A549 (cell line): Measurements from ENCODE around the gene AMER3. TPM values are rescaled to one million over a fixed set of nuclear protein-coding genes. Genes with fewer than 3 reads are reported as not detected.
A peak's percentile ranks its signal among the peaks of the same experiment; 100 is the strongest.

Experiments used
- ATAC-seq, 2 experiments: fragments of 200-7000 bp in 1 of 2; fragments of >200 bp in 1 of 2; cut with Nextera tagmentation in 1 of 2; cut with Tn5 transposase in 1 of 2; 3 replicates each; pipeline versions ENCODE4 v1.8.0 to v1.9.1; 2018 to 2020; ENCODE audit warnings: mild to moderate bottlenecking in 1 of 2, moderate library complexity in 1 of 2
- CTCF ChIA-PET: fragments of 300-600 bp; sonication (Branson Sonifier 250); formaldehyde crosslinking; extraction: SDS; loops from one replicate; lab custom pipeline; 2021; ENCODE audit warnings: antibody characterized with exemption, inconsistent platforms; lab: Yijun Ruan, JAX
- POLR2A ChIA-PET: fragments of 350-600 bp; formaldehyde crosslinking; extraction: SDS; loops from one replicate; lab custom pipeline; 2021; ENCODE audit warnings: antibody characterized with exemption, inconsistent platforms; lab: Yijun Ruan, JAX
- DNase-seq, 2 experiments: peaks; one replicate each; pipeline versions ENCODE4 v3.0.0 to v3.0.0-alpha.2; 2011 to 2016; ENCODE audit warnings: low read depth in 1 of 2, low spot score in 1 of 2
- FAIRE-seq: peaks from 2 replicates; lab custom pipeline; 2011; peaks lifted over from hg19 to GRCh38; lab: Jason Lieb, UNC
- H3K27ac ChIP-seq, 2 experiments: fragments of >200 bp; sonication (Bioruptor Twin); formaldehyde crosslinking; 3 replicates each; pipeline ENCODE4 v1.5.1; 2016 to 2017
- H3K4me1 ChIP-seq: fragments of >200 bp; sonication (Bioruptor Twin); formaldehyde crosslinking; 3 replicates; pipeline ENCODE4 v1.6.1; 2016
- H3K4me2 ChIP-seq: fragments of >200 bp; sonication (Bioruptor Twin); formaldehyde crosslinking; 3 replicates; pipeline ENCODE4 v1.6.1; 2016
- H3K4me3 ChIP-seq: fragments of >200 bp; sonication (Bioruptor Twin); formaldehyde crosslinking; 3 replicates; pipeline ENCODE4 v1.5.1; 2016
- H3K9me3 ChIP-seq: fragments of >200 bp; sonication (Bioruptor Twin); formaldehyde crosslinking; 3 replicates; pipeline ENCODE4 v1.6.1; 2016
- ATOH8 ChIP-seq: fragments of 250-450 bp; sonication (Bioruptor Pico); IDR thresholded peaks from 2 replicates; pipeline ENCODE4 v1.5.0; 2020; ENCODE audit warnings: low read depth, mild to moderate bottlenecking, moderate library complexity
- BCL3 ChIP-seq: fragments of >200 bp; sonication (Bioruptor Twin); formaldehyde crosslinking; IDR thresholded peaks from 3 replicates; pipeline ENCODE4 v1.6.1; 2016
- BHLHE40 ChIP-seq: IDR thresholded peaks from 2 replicates; pipeline ENCODE4 v1.6.1; 2012; ENCODE audit warnings: low read depth, low read length, inconsistent platforms
- CBX8 ChIP-seq: fragments of 200-600 bp; sonication (generic); IDR thresholded peaks from 2 replicates; pipeline ENCODE4 v1.6.1; 2016
- CHD4 ChIP-seq: fragments of 200-600 bp; sonication (generic); IDR thresholded peaks from 2 replicates; pipeline ENCODE4 v1.6.1; 2016; ENCODE audit warnings: antibody characterized with exemption, mild to moderate bottlenecking, borderline replicate concordance
- EHMT2 ChIP-seq: fragments of 200-600 bp; sonication (generic); IDR thresholded peaks from 2 replicates; pipeline ENCODE4 v1.6.1; 2016; ENCODE audit warnings: antibody characterized with exemption, low read depth, mild to moderate bottlenecking, moderate library complexity
- FOSB ChIP-seq: fragments of 250-450 bp; sonication (Bioruptor Pico); IDR thresholded peaks from 2 replicates; pipeline ENCODE4 v1.5.0; 2020; ENCODE audit warnings: mild to moderate bottlenecking, moderate library complexity
- FOSL2 ChIP-seq, 2 experiments: fragments of 450-650 bp in 1 of 2; fragments of >200 bp in 1 of 2; sonication (Bioruptor Twin) in 1 of 2; formaldehyde crosslinking; IDR thresholded peaks; 2 replicates each; pipeline versions ENCODE4 v1.5.0 to v1.6.1; 2016 to 2020; ENCODE audit warnings: mild to moderate bottlenecking in 1 of 2, moderate library complexity in 1 of 2
- HMGXB4 ChIP-seq: fragments of 250-450 bp; sonication (Bioruptor Pico); IDR thresholded peaks from 2 replicates; pipeline ENCODE4 v1.5.0; 2021; ENCODE audit warnings: mild to moderate bottlenecking, moderate library complexity, borderline replicate concordance
- HOXB13 ChIP-seq: fragments of 250-450 bp; sonication (Bioruptor Pico); IDR thresholded peaks from 2 replicates; pipeline ENCODE4 v1.5.0; 2020; ENCODE audit warnings: low read depth, mild to moderate bottlenecking, moderate library complexity
- JUN ChIP-seq, 2 experiments: fragments of >200 bp; sonication (Bioruptor Twin); formaldehyde crosslinking; IDR thresholded peaks; 2 replicates in 1 of 2; 3 replicates in 1 of 2; pipeline ENCODE4 v1.6.1; 2016 to 2017
- KDM1A ChIP-seq: fragments of 200-600 bp; sonication (generic); IDR thresholded peaks from 2 replicates; pipeline ENCODE4 v1.6.1; 2016; ENCODE audit warnings: low read depth, mild to moderate bottlenecking
- KDM5A ChIP-seq: fragments of 200-600 bp; sonication (generic); IDR thresholded peaks from 2 replicates; pipeline ENCODE4 v1.6.1; 2016; ENCODE audit warnings: antibody characterized with exemption, mild to moderate bottlenecking
- NFE2L2 ChIP-seq: fragments of 150-350 bp; conservative IDR thresholded peaks from 2 replicates; pipeline ENCODE4 v1.6.1; 2014; ENCODE audit warnings: low read length
- PBX3 ChIP-seq: IDR thresholded peaks from 2 replicates; pipeline ENCODE4 v1.6.1; 2012
- PHF8 ChIP-seq: fragments of 200-600 bp; sonication (generic); IDR thresholded peaks from 2 replicates; pipeline ENCODE4 v1.6.1; 2016; ENCODE audit warnings: low read depth, mild to moderate bottlenecking, antibody characterized with exemption, moderate library complexity, borderline replicate concordance
- POLR2A ChIP-seq: IDR thresholded peaks from 2 replicates; pipeline ENCODE4 v1.6.1; 2012; ENCODE audit warnings: mild to moderate bottlenecking, low read length
- POLR2AphosphoS2 ChIP-seq: conservative IDR thresholded peaks from 2 replicates; pipeline ENCODE4 v1.6.1; 2012; ENCODE audit warnings: low read length, improper control_type of control experiment, inconsistent platforms
- RAD21 ChIP-seq, 2 experiments: fragments of >200 bp in 1 of 2; sonication (Bioruptor Twin) in 1 of 2; formaldehyde crosslinking in 1 of 2; IDR thresholded peaks in 1 of 2; conservative IDR thresholded peaks in 1 of 2; 2 replicates in 1 of 2; 3 replicates in 1 of 2; pipeline ENCODE4 v1.6.1; 2012 to 2018; ENCODE audit warnings: inconsistent platforms in 1 of 2
- REST ChIP-seq: fragments of 200-600 bp; sonication (generic); IDR thresholded peaks from 2 replicates; pipeline ENCODE4 v1.6.1; 2016; ENCODE audit warnings: antibody characterized with exemption, mild to moderate bottlenecking, moderate library complexity
- RNF2 ChIP-seq: fragments of 200-600 bp; sonication (generic); IDR thresholded peaks from 2 replicates; pipeline ENCODE4 v1.6.1; 2016; ENCODE audit warnings: low read depth, mild to moderate bottlenecking, antibody characterized with exemption, moderate library complexity, borderline replicate concordance
- SMC3 ChIP-seq: fragments of >200 bp; sonication (Bioruptor Twin); formaldehyde crosslinking; IDR thresholded peaks from 3 replicates; pipeline ENCODE4 v1.6.1; 2018; ENCODE audit warnings: inconsistent platforms
- TFCP2L1 ChIP-seq: fragments of 250-450 bp; sonication (Bioruptor Pico); IDR thresholded peaks from 2 replicates; pipeline ENCODE4 v1.5.0; 2021; ENCODE audit warnings: mild to moderate bottlenecking
- TP53 ChIP-seq: fragments of 250-450 bp; sonication (Bioruptor Pico); IDR thresholded peaks from 2 replicates; pipeline ENCODE4 v1.5.0; 2021; ENCODE audit warnings: mild to moderate bottlenecking, moderate library complexity
- ZNF302 ChIP-seq: fragments of 250-450 bp; sonication (Bioruptor Pico); IDR thresholded peaks from 2 replicates; pipeline ENCODE4 v1.9.0; 2021; ENCODE audit warnings: inconsistent platforms, mild to moderate bottlenecking, moderate library complexity
- WGBS: methylation state at CpG from one replicate; pipeline ENCODE4 v1.1.6; 2017; ENCODE audit errors: missing lambda C conversion rate; 5-methylcytosine and 5-hydroxymethylcytosine counted together
- polyA plus RNA-seq, 4 experiments: library from polyadenylated mRNA; depleted of rRNA in 3 of 4; stranded (reverse); fragments of >200 nt; fragmentation: RNase III in 1 of 4; extraction: RNeasy Plus Mini Kit Qiagen cat#74134 plus additional on column Dnase treatment in 1 of 4; gene quantifications; 2 replicates in 3 of 4; 3 replicates in 1 of 4; pipeline ENCODE4 v1.2.3, GENCODE V29; 2011 to 2017
- TF ChIP-seq, protein P1 (sequence below): IDR thresholded peaks from 2 replicates; pipeline ENCODE4 v1.6.1; 2012; ENCODE audit warnings: low read depth, borderline replicate concordance

The AMER3 gene
- polyA plus RNA-seq, 2 of the 4 experiments (the other 2 are of a cell fraction), result not detected

DNA sequence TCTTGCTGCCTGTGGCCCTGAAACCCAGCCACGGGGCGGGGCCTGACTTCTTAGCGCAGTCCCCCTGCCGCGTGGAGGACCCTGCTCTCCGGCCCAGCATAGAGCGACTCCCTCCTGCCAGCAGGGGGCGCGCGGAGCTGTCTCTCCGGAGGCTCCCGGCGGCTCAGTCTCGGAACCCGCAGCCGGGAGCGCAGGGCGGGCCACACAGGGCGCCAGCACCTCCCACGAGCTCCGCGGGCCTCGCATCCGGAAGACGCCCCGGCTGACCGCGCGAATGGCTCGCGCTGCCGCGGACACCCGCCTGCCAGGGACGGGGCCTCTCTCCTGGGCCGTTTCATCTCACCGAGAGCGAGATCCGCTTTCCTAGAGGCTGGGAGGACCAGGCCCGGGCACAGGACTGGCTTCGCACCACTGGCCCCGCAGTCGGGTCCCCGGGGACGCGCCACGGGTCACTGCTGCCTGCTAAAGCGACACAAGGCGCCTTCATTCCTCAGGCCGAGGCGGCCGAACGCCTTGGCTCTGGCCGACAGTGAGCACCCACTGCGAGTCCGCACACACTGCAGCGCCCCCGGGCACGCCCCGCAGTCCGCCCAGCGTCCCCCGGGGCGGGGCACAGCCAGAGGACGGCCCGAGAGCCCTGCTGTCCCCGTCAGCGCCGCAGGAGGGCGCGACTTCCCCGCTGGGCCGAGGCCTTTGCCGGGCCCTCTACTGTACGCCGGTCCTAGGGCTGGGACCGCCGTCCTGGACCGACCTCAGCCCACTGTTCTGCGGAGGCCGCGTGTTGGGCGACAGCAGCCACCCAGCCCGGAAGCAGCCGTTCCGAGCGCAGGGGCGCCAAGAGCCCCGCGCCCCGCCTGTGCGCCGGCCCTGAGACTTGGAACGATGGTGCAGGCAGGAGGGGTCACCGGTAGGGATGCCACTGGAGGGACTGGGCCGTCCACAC lies 42.4 kb downstream of the AMER3 start:
- CTCF ChIA-PET, result interaction anchor here (0.6 to 12.0 kb wide), 70 partner anchors 9 to 327 kb away, joined by 3 to 263 read pairs (median 4); partner anchors contain the start of genes ARHGEF4, GPR148 and PLEKHB2
- Histone ChIP-seq H3K9me3 (no peaks in the 10 kb centered on the region), H3K4me2 (peak overlapping the region; percentile 86), H3K4me1 (peaks cover 4% of the 10 kb centered on the region; the same call in 1 of the 3 replicates), H3K27ac (peak overlapping the region; percentile 84 to 95), H3K4me3 (peak overlapping the region; percentile 66)
- 9% methylated on average over 27 of the region's 96 CpGs for WGBS
- peak; percentile 81 to 83 for DNase-seq
- POLR2A ChIA-PET, result interaction anchor here (0.7 to 0.8 kb wide), 2 partner anchors 72 to 219 kb away, joined by 3 read pairs; no protein-coding TSS in a partner anchor
- ATAC-seq, result peak; percentile 92 to 97
- FAIRE-seq, result no peak
- TF ChIP-seq RNF2 (peak; percentile 70; the same call in 1 of the 2 replicates), BCL3 (0 out of 3 replicates have a peak, but pooled peaks have one; percentile 34), HOXB13 (CRISPR knock-in tag) (no peak), PHF8 (peak; percentile 89), SMC3 (peak; percentile 84), CHD4 (no peak), TFCP2L1 (CRISPR knock-in tag) (no peak), HMGXB4 (CRISPR knock-in tag) (peak; percentile 81; the same call in 1 of the 2 replicates), RAD21 (conservative IDR thresholded peaks at IDR 0.05 in 1 of 2, IDR thresholded peaks at IDR 0.05 in 1 of 2) (peak; percentile 84 to 93), KDM5A (peak; percentile 57), POLR2A (peak; percentile 82), JUN (IDR thresholded peaks at IDR 0.05) (peak; percentile 30 to 58; a peak in 2 of 5 replicates), ZNF302 (CRISPR knock-in tag) (no peak), EHMT2 (no peak), KDM1A (no peak), ATOH8 (CRISPR knock-in tag) (no peak), FOSB (CRISPR knock-in tag) (no peak), BHLHE40 (no peak), CBX8 (no peak), NFE2L2 (no peak), PBX3 (no peak), FOSL2 (IDR thresholded peaks at IDR 0.05) (no peak), FOSL2 (CRISPR knock-in tag; IDR thresholded peaks at IDR 0.05) (no peak), POLR2AphosphoS2 (no peak), REST (no peak), TP53 (CRISPR knock-in tag) (peak; percentile 60; the same call in 1 of the 2 replicates)
- TF ChIP-seq, protein P1, sequence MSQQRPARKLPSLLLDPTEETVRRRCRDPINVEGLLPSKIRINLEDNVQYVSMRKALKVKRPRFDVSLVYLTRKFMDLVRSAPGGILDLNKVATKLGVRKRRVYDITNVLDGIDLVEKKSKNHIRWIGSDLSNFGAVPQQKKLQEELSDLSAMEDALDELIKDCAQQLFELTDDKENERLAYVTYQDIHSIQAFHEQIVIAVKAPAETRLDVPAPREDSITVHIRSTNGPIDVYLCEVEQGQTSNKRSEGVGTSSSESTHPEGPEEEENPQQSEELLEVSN, result peak; percentile 67; the same call in 1 of the 2 replicates
